Activated naive CD4-positive, alpha-beta T cell treated with anti-CD3 and anti-CD28 coated beads for 36 hours (primary cell): ENCODE measurements around the gene TRMT1. TPM values are rescaled to one million over a fixed set of nuclear protein-coding genes. Genes with fewer than 3 reads are reported as not detected.

Experiments used
- CTCF ChIA-PET: fragments of 350-600 bp; sonication (Branson Sonifier 250); formaldehyde crosslinking; loops from one replicate; lab custom pipeline; 2021; ENCODE audit warnings: antibody characterized with exemption; lab: Charles Lee
- DNase-seq: peaks from one replicate; pipeline ENCODE4 v3.0.0-alpha.2; 2020
- H3K27ac Mint-ChIP-seq: one replicate; pipeline ENCODE4 v1.8.0; 2021; ENCODE audit warnings: mild to moderate bottlenecking, mixed read lengths
- H3K27me3 Mint-ChIP-seq: one replicate; pipeline ENCODE4 v1.8.0; 2021; ENCODE audit warnings: low read depth, mixed read lengths
- H3K36me3 Mint-ChIP-seq: one replicate; pipeline ENCODE4 v1.8.0; 2021; ENCODE audit warnings: low read depth, mixed read lengths
- H3K4me1 Mint-ChIP-seq: one replicate; pipeline ENCODE4 v1.8.0; 2021; ENCODE audit warnings: low read depth, mixed read lengths
- H3K4me3 Mint-ChIP-seq: one replicate; pipeline ENCODE4 v1.8.0; 2021; ENCODE audit warnings: mild to moderate bottlenecking, moderate library complexity, mixed read lengths
- H3K9me3 Mint-ChIP-seq: one replicate; pipeline ENCODE4 v1.8.0; 2021; ENCODE audit warnings: mixed read lengths
- intact Hi-C: fragments of 100-400 bp; cut with micrococcal nuclease; formaldehyde crosslinking; loops from one replicate; pipeline ENCODE4 v1.15.1; 2023
- total RNA-seq, 2 experiments: library from RNA; stranded (reverse); gene quantifications; one replicate each; pipeline ENCODE4 v1.2.3, GENCODE V29; 2021

The TRMT1 gene
- total RNA-seq, 2 experiments from 2014 or later = 55.8 to 59.6 TPM

DNA sequence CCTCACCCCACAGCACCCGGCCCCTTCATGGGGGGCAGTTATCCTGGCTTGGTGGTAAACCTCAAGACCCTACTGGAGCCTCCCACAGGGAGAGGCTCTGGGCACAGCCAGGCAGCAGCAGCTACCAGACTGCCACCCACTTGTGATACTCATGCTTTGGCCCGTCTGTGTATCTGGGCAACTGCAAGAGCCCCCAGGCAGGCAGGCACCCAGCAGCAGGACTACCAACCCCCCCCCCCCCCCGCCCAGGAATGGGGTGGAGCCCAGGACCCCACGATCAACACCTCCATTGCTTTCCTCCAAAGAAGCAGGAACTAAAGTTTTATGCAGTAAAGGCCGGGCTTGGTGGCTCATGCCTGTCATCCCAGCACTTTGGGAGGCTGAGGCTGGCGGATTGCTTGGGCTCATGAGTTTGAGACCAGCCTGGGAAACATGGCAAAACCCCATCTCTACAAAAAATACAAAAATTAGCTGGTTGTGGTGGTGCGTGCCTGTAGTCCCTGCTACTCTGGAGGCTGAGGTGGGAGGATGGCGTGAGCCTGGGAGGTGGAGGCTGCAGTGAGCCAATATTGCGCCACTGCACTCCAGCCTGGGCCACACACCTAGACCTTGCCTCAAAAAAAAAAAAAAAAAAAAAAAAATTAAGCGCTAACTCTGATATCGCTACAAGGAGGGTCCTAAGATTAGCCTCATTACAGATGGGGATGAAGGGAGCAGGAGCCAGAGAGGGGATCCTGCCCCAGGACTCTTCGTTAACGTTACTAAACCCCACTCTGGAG is 12.8 kb downstream of the TRMT1 start:
- Mint-ChIP-seq H3K4me1 (peaks cover 36% of the 10 kb centered on the region), H3K36me3 (peaks cover 10% of the 10 kb centered on the region), H3K27me3 (peaks cover 2% of the 10 kb centered on the region), H3K4me3 (peak overlapping the region; percentile 84), H3K27ac (peak overlapping the region; percentile 91), H3K9me3 (no peaks in the 10 kb centered on the region)
- intact Hi-C loops = loop anchor here (1.0 to 5.0 kb wide), 2 partner anchors 13 to 321 kb away; partner anchors contain the start of gene TRMT1
- CTCF ChIA-PET = interaction anchor here (0.7 to 3.4 kb wide), 10 partner anchors 9 to 544 kb away, joined by 3 to 25 read pairs (median 9); partner anchors contain the start of genes IER2, NACC1 and STX10
- DNase-seq = no peak

DNA sequence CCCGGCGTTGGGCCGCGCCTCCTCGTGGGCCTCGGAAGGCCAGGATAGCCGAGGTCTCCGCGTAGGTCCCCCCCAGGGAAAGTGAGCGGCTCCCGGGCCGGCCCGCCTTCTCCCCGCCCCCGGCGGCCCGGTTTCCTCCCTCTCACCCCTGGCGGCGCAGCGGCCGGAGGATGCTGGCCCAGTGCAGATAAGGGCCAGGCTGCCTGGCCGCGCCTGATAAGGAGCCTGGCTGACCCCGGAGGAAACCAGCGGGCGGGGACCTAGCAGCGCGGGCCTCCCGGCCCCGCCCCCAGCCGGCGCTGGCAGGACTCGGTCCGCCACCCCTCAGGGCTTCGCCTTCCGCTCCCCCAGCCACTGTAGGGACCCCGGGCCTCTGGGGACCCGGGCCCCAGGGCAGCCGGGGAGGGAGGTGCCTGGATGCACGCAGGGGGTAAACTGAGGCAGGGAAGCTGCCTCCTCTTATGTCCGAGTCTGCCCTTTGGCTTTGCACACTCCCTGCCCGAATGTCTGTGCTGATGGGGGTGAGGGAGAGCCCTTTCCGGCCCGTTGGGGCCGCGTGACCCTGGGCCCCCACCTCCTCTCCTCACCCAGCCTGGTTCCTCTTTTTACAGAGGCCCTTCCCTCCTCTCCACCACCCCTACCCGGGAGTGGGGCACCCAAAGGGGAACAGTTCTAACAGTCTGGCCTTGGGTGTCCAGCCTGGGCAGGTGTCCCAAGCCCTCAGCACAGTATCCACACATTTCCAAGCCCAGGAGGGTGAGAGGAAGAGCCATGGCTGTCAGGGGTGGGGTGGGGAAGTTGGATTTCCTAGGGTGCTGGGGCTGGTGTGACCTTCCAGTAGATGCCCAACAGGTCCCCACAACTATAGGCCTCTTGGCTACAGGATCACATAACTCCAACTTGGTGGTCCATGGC is 13.6 kb downstream of the TRMT1 start, which contains the start of gene LYL1:
LYL1 (minus strand) TSS at position 193 of the 915 bp plus-strand sequence. CDS start 1,687 bp downstream, outside the sequence.
- Mint-ChIP-seq H3K4me3 (peak within 1 kb of the TSS; percentile 65), H3K27me3 (peaks cover 8% of the 10 kb centered on the region), H3K4me1 (peaks cover 42% of the 10 kb centered on the region), H3K27ac (peak within 1 kb of the TSS; percentile 53), H3K9me3 (no peaks in the 10 kb centered on the region), H3K36me3 (peaks cover 10% of the 10 kb centered on the region)
- intact Hi-C loops = loop anchor here (5.0 kb wide), 1 partner anchor 321 kb away; no protein-coding TSS in a partner anchor
- CTCF ChIA-PET = interaction anchor here (3.3 to 3.4 kb wide), 2 partner anchors 8 to 125 kb away, joined by 22 to 25 read pairs; no protein-coding TSS in a partner anchor
- DNase-seq = peak; percentile 24

DNA sequence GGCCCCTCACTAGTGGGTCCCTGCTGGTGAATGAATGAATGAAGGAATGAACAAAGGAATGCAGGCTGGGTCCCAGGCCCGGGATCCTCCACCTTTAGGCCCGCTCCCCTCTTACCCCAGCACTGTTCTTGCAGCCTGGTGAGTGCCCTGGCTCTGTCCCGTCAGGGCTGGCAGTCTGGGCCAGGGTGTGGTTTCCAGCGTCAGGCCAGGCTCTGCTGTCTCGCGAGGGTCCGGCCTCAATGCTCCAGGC is 14.2 kb downstream of the TRMT1 start:
- Mint-ChIP-seq H3K27ac (no peak overlapping the region), H3K27me3 (peaks cover 12% of the 10 kb centered on the region), H3K4me3 (peak overlapping the region; percentile 61), H3K36me3 (peaks cover 6% of the 10 kb centered on the region), H3K9me3 (no peaks in the 10 kb centered on the region), H3K4me1 (peaks cover 46% of the 10 kb centered on the region)
- DNase-seq = peak; percentile 17
- CTCF ChIA-PET = no interaction called here
- intact Hi-C loops = loop anchor here (5.0 kb wide), 1 partner anchor 320 kb away; no protein-coding TSS in a partner anchor

DNA sequence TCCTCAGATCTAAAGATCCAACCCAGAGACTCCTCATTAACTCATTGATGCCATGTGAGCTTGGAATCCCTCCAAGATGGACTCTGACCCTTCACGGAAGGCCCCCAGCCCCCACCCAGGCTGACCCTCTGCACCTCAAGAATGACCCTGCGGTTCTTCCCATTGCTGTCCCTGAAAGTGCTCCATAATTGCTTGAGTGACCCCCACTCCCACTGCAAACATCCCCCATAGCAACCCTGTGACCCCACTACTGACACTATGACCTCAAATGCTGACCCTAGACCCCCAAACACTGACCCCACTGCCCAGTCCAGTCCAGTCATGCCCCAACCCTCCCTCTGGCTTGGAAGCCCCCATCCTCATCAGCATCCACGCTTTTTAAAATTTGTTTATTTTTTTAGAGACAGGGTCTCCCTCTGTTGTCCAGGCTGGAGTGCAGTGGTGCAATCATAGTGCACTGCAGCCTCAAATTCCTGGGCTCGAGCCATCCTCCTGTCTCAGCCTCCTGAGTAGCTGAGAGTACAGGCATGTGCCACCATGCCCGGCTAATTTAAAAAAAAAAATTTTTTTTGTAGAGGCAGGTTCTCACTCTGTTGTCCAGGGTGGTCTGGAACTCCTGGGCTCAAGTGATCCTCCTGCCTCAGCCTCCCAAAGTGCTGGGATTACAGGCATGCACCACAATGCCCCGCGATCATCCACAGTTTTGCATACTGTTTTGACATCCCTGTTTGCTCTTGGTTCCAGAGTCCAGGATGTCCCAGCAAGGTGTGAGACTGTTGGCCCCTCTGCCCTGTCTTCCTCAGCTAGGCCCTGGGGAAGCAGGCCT is 14.7 kb downstream of the TRMT1 start:
- Mint-ChIP-seq H3K27ac (peak overlapping the region; percentile 6), H3K36me3 (peaks cover 4% of the 10 kb centered on the region)

DNA sequence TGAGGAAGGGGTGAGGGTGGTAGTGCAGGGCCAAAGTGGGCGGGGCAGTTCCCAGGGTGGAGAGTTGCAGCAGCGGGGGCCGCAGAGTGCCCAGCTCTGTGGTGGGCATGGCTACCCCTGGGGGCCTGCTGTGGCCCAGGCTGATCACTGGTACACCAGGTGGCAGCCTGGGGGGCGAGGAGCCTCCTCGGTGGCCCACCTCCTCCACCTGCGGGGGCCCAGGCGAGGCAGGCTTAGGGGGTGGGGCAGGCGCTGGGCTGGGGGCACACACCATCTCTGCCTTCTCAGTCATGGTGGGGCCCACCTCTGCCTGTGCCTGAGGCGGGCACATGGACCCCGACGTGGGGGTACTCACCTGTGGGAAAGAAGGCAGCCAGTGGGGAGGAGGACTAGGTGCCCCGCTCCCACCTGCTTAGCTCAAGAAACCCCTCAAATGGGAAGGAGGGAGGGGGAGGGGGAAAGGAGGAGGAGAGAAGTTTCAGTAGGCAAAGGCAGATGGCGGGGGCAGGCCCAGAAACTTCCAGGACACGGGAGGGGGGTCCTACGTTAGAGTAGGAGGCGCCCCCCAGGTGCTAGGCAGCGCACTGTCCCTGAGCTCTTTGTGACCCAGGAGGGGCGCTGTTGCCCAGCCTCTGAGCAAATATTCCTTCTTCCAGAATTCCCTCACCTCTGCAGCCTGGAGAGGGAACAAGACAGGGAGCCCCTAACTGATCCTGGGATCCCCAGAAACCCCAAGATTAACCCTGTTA is 15.5 kb downstream of the TRMT1 start:
- Mint-ChIP-seq H3K4me3 (peak overlapping the region; percentile 10), H3K4me1 (peaks cover 52% of the 10 kb centered on the region), H3K27me3 (peaks cover 20% of the 10 kb centered on the region), H3K9me3 (no peaks in the 10 kb centered on the region), H3K36me3 (peaks cover 4% of the 10 kb centered on the region), H3K27ac (peak overlapping the region; percentile 6)
- no peak for DNase-seq
- CTCF ChIA-PET = interaction anchor here (0.9 to 1.4 kb wide), 6 partner anchors 40 to 146 kb away, joined by 3 to 8 read pairs (median 4); no protein-coding TSS in a partner anchor
- intact Hi-C loops = loop anchor here (1.0 to 5.0 kb wide), 4 partner anchors 16 to 319 kb away; no protein-coding TSS in a partner anchor

More for the DNA sequence above, 14.7 kb downstream of the TRMT1 start:
- intact Hi-C loops = loop anchor here (2.0 to 5.0 kb wide), 2 partner anchors 55 to 320 kb away; no protein-coding TSS in a partner anchor
- CTCF ChIA-PET = interaction anchor here (0.6 to 1.2 kb wide), 4 partner anchors 79 to 147 kb away, joined by 3 to 6 read pairs (median 4); no protein-coding TSS in a partner anchor
- Mint-ChIP-seq H3K27me3 (peaks cover 16% of the 10 kb centered on the region), H3K4me1 (peaks cover 49% of the 10 kb centered on the region), H3K4me3 (peak overlapping the region; percentile 61), H3K9me3 (no peaks in the 10 kb centered on the region)
- no peak for DNase-seq

DNA sequence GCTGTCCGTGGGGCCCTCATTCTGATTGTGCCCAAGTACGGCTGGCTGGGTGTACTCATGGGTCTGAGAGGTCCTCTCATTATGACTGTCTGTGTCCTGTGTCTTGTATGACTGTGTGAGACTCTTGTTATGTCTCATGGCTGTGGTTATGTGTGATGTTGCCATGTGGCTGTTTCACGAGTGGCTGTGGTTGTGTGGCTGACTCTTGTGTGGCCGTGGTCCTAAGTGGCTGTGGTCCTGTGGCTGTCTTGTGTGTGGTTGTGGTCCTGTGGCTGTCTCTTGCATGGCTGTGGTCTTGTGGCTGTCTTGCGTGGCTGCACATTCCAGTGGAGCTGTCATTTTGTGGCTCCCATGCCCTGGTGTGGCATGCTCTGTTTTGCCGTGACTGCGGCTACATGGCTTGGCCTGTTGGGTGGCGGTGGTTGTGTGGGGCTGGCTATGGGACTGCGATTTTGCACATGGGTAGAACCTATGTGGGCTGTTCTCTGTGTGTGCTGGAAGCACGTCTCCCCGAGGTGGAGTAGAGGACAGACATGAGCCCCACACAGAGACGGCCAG is 16.4 kb downstream of the TRMT1 start:
- intact Hi-C loops = loop anchor here (1.0 to 5.0 kb wide), 4 partner anchors 17 to 318 kb away; no protein-coding TSS in a partner anchor
- Mint-ChIP-seq H3K27ac (peak overlapping the region; percentile 80), H3K27me3 (peaks cover 25% of the 10 kb centered on the region), H3K4me3 (peak overlapping the region; percentile 60), H3K9me3 (no peaks in the 10 kb centered on the region), H3K4me1 (peaks cover 54% of the 10 kb centered on the region), H3K36me3 (peaks cover 4% of the 10 kb centered on the region)
- CTCF ChIA-PET = interaction anchor here (0.7 to 1.5 kb wide), 7 partner anchors 32 to 135 kb away, joined by 3 to 8 read pairs (median 3); no protein-coding TSS in a partner anchor
- peak; percentile 85 for DNase-seq

DNA sequence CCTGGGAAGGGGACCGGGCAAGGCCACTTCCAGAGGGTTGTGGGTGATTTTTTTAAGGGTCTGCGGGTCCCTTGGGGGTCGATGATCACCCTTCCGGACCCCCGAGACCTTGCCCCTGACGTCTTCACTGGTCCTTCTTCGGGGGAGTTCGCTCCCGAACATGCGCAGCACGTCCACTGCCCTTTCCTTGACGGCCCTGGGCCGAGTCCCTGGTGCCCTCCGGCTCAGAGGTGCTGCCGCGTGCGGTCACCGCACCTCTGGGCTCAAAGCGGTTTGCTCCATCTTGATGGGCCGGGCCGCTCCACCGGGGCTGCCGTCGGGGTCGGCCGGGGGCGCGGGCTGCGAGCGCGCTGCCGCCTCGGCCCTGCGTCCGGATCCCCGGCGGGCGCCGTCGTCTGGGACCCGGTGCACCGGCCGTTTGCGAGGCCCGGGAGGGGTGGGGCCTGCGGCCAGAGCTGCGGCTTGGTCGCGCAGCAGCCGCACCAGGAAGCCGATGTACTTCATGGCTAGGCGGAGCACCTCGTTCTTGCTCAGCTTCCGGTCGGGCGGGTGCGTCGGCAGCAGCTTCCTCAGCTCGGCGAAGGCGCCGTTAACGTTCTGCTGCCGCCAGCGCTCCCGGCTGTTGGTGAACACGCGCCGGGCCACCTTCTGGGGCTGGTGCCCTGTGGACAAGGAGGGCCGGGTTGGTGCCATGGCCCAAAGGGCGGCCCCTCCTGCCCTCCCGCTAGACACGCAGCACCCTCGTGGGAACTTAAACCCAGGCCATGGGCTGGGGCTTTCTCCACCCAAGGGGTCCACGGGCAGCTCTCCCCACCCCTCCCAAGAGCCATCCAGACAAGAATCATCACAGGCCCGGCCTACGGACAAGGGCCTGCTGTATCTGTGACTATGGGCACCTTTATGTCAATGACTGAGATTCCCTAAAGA is 17.2 kb downstream of the TRMT1 start:
- CTCF ChIA-PET = interaction anchor here (0.7 to 1.5 kb wide), 7 partner anchors 33 to 134 kb away, joined by 3 to 8 read pairs (median 3); no protein-coding TSS in a partner anchor
- peak; percentile 84 for DNase-seq
- H3K4me3 Mint-ChIP-seq = peak overlapping the region; percentile 72
- peaks cover 2% of the 10 kb centered on the region for H3K36me3 Mint-ChIP-seq
- H3K9me3 Mint-ChIP-seq = no peaks in the 10 kb centered on the region
- H3K27me3 Mint-ChIP-seq = peaks cover 31% of the 10 kb centered on the region
- H3K4me1 Mint-ChIP-seq = peaks cover 51% of the 10 kb centered on the region
- H3K27ac Mint-ChIP-seq = peak overlapping the region; percentile 80
- intact Hi-C loops = loop anchor here (2.0 to 5.0 kb wide), 2 partner anchors 109 to 217 kb away; partner anchors contain the start of gene DNASE2

DNA sequence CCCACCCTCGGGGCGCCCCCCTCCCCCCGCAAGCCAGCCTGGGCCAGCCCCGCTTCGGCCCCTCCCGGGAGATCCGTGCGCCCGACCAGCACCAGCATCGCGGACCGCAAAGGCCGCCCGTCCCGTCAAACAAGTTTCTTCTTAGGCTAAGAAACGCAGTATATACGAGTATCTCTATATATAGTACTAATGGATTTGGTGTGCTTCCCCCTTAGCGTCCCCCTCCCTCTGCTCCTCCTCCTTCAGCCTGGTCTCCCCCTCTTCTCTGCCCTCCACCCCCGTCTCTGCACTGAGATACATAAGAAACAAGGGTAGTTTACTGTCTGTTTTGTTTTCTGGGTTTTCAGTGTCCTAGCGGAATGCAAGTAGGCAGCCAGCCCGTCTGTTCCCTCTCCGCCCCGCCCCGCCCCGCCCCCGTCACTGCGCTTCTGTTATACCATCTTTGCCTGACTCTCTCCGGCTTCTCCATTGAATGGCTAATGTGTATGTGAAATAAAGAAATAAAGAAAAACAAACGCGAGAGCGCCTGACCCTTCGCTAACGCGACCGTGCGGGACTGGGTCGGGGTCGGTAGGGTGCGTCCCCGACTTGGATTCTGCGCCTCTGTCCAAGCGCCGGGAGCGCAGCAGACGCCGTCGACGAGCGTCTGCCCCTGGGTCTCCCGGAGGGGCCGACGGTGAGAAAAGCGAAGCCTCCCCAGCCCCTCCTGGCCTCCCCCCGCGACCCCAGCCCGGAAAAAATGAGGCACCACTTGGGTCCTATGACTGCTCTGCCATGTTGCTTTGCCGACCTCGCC is 18.1 kb downstream of the TRMT1 start:
- intact Hi-C loops = loop anchor here (1.0 to 5.0 kb wide), 3 partner anchors 85 to 216 kb away; partner anchors contain the start of gene DNASE2
- H3K27ac Mint-ChIP-seq = no peak overlapping the region
- H3K9me3 Mint-ChIP-seq = no peaks in the 10 kb centered on the region
- CTCF ChIA-PET = interaction anchor here (1.5 kb wide), 1 partner anchor 116 kb away, joined by 3 read pairs; no protein-coding TSS in a partner anchor
- peaks cover 2% of the 10 kb centered on the region for H3K36me3 Mint-ChIP-seq
- peaks cover 51% of the 10 kb centered on the region for H3K4me1 Mint-ChIP-seq
- H3K4me3 Mint-ChIP-seq = peak overlapping the region; percentile 72
- peaks cover 31% of the 10 kb centered on the region for H3K27me3 Mint-ChIP-seq
- peak; percentile 24 for DNase-seq
